Activated naive CD8-positive, alpha-beta T cell treated with anti-CD3 and anti-CD28 coated beads, Interleukin-2, amount 10 ng/mL, durations not matched to agents 7 days and 5 days (primary cell): Measurements from ENCODE around the gene GLIPR1L1. TPM values are rescaled to one million over a fixed set of nuclear protein-coding genes. Genes with fewer than 3 reads are reported as not detected.

Source experiments
- ATAC-seq: fragments of 150-1000 bp; cut with Tn5 transposase; one replicate; pipeline ENCODE4 v1.10.0; 2021; ENCODE audit warnings: low read depth, moderate library complexity
- POLR2A ChIA-PET: fragments of 350-600 bp; sonication (Branson Sonifier 250); formaldehyde crosslinking; loops from one replicate; lab custom pipeline; 2021; ENCODE audit warnings: antibody characterized with exemption; lab: Charles Lee
- DNase-seq: peaks from one replicate; pipeline ENCODE4 v3.0.0; 2021
- H3K27ac Mint-ChIP-seq: one replicate; pipeline ENCODE4 v1.8.0; 2022; ENCODE audit warnings: mild to moderate bottlenecking, mixed read lengths
- H3K27me3 Mint-ChIP-seq: one replicate; pipeline ENCODE4 v1.8.0; 2022; ENCODE audit warnings: mild to moderate bottlenecking, moderate library complexity, mixed read lengths
- H3K36me3 Mint-ChIP-seq: one replicate; pipeline ENCODE4 v1.8.0; 2021; ENCODE audit warnings: mild to moderate bottlenecking, mixed read lengths
- H3K4me1 Mint-ChIP-seq: one replicate; pipeline ENCODE4 v1.8.0; 2021; ENCODE audit warnings: mixed read lengths
- H3K4me3 Mint-ChIP-seq: one replicate; pipeline ENCODE4 v1.8.0; 2022; ENCODE audit warnings: mild to moderate bottlenecking, moderate library complexity, mixed read lengths
- H3K9me3 Mint-ChIP-seq: one replicate; pipeline ENCODE4 v1.8.0; 2021; ENCODE audit warnings: mixed read lengths
- total RNA-seq, 2 experiments: library from RNA; stranded (reverse); gene quantifications; one replicate each; pipeline ENCODE4 v1.2.3, GENCODE V29; 2021

GLIPR1L1 gene
- not detected for total RNA-seq

GRCh38 chr12:75334384-75335030 lies at the start of gene GLIPR1L1:
Gene GLIPR1L1, plus strand, starts transcription at chr12:75334670. Its CDS starts 59 bp downstream, at chr12:75334729.
- DNase-seq (peak; percentile 68), ATAC-seq (peak; percentile 74)
- Mint-ChIP-seq H3K9me3 (no peaks in the 10 kb centered on the region), H3K4me3 (peak within 1 kb of the TSS; percentile 76), H3K4me1 (peaks cover 26% of the 10 kb centered on the region), H3K27ac (no peak within 1 kb of the TSS), H3K27me3 (peaks cover 32% of the 10 kb centered on the region), H3K36me3 (no peaks in the 10 kb centered on the region)
- POLR2A ChIA-PET: interaction anchor here (0.5 kb wide), 1 partner anchor 600 kb away, joined by 3 read pairs; no protein-coding TSS in a partner anchor

- DNase-seq (no peak), ATAC-seq (no peak)
- Mint-ChIP-seq H3K36me3 (no peaks in the 10 kb centered on the region), H3K9me3 (no peaks in the 10 kb centered on the region), H3K27ac (no peak overlapping the region), H3K27me3 (no peaks in the 10 kb centered on the region), H3K4me1 (peaks cover 2% of the 10 kb centered on the region), H3K4me3 (no peak overlapping the region)
- POLR2A ChIA-PET: no interaction called here
These were observed 45.6 kb upstream of the GLIPR1L1 start for GRCh38 chr12:75288860-75289259.

- POLR2A ChIA-PET: no interaction called here
- DNase-seq (no peak), ATAC-seq (no peak)
- H3K36me3 Mint-ChIP-seq: no peaks in the 10 kb centered on the region
- H3K27me3 Mint-ChIP-seq: no peaks in the 10 kb centered on the region
- H3K4me1 Mint-ChIP-seq: peaks cover 2% of the 10 kb centered on the region
- H3K4me3 Mint-ChIP-seq: no peak overlapping the region
- no peaks in the 10 kb centered on the region for H3K9me3 Mint-ChIP-seq
- H3K27ac Mint-ChIP-seq: no peak overlapping the region
These were observed 44.7 kb upstream of the GLIPR1L1 start for GRCh38 chr12:75289753-75290152.

- ATAC-seq (no peak), DNase-seq (no peak)
- POLR2A ChIA-PET: no interaction called here
- Mint-ChIP-seq H3K36me3 (no peaks in the 10 kb centered on the region), H3K4me1 (peaks cover 2% of the 10 kb centered on the region), H3K27ac (no peak overlapping the region), H3K27me3 (no peaks in the 10 kb centered on the region), H3K4me3 (no peak overlapping the region), H3K9me3 (no peaks in the 10 kb centered on the region)
These were observed 43.5 kb upstream of the GLIPR1L1 start for GRCh38 chr12:75291014-75291413.

GRCh38 chr12:75294336-75294735 lies 40.1 kb upstream of the GLIPR1L1 start:
- H3K9me3 Mint-ChIP-seq: no peaks in the 10 kb centered on the region
- POLR2A ChIA-PET: no interaction called here
- H3K36me3 Mint-ChIP-seq: no peaks in the 10 kb centered on the region
- H3K4me3 Mint-ChIP-seq: no peak overlapping the region
- H3K27ac Mint-ChIP-seq: no peak overlapping the region
- H3K4me1 Mint-ChIP-seq: peaks cover 2% of the 10 kb centered on the region
- H3K27me3 Mint-ChIP-seq: no peaks in the 10 kb centered on the region
- DNase-seq: no peak
- no peak for ATAC-seq

- H3K9me3 Mint-ChIP-seq: no peaks in the 10 kb centered on the region
- no peak for ATAC-seq
- no peak overlapping the region for H3K4me3 Mint-ChIP-seq
- H3K27me3 Mint-ChIP-seq: no peaks in the 10 kb centered on the region
- H3K4me1 Mint-ChIP-seq: peaks cover 2% of the 10 kb centered on the region
- POLR2A ChIA-PET: no interaction called here
- no peak for DNase-seq
- H3K27ac Mint-ChIP-seq: no peak overlapping the region
- H3K36me3 Mint-ChIP-seq: no peaks in the 10 kb centered on the region
These were observed 39.7 kb upstream of the GLIPR1L1 start for GRCh38 chr12:75294797-75295196.

- Mint-ChIP-seq H3K27me3 (no peaks in the 10 kb centered on the region), H3K36me3 (no peaks in the 10 kb centered on the region), H3K27ac (no peak overlapping the region), H3K4me3 (no peak overlapping the region), H3K4me1 (no peaks in the 10 kb centered on the region), H3K9me3 (no peaks in the 10 kb centered on the region)
- DNase-seq: no peak
- POLR2A ChIA-PET: no interaction called here
- ATAC-seq: no peak
These were observed 32.2 kb upstream of the GLIPR1L1 start for GRCh38 chr12:75302225-75302624.

GRCh38 chr12:75302781-75303180 lies 31.7 kb upstream of the GLIPR1L1 start:
- no peak overlapping the region for H3K27ac Mint-ChIP-seq
- POLR2A ChIA-PET: no interaction called here
- no peak overlapping the region for H3K4me3 Mint-ChIP-seq
- H3K9me3 Mint-ChIP-seq: no peaks in the 10 kb centered on the region
- ATAC-seq (no peak), DNase-seq (no peak)
- H3K27me3 Mint-ChIP-seq: no peaks in the 10 kb centered on the region
- no peaks in the 10 kb centered on the region for H3K36me3 Mint-ChIP-seq
- H3K4me1 Mint-ChIP-seq: no peaks in the 10 kb centered on the region

GRCh38 chr12:75305412-75306332 lies 28.8 kb upstream of the GLIPR1L1 start:
- H3K27me3 Mint-ChIP-seq: no peaks in the 10 kb centered on the region
- no peaks in the 10 kb centered on the region for H3K36me3 Mint-ChIP-seq
- POLR2A ChIA-PET: no interaction called here
- no peaks in the 10 kb centered on the region for H3K9me3 Mint-ChIP-seq
- no peak overlapping the region for H3K27ac Mint-ChIP-seq
- H3K4me1 Mint-ChIP-seq: no peaks in the 10 kb centered on the region
- H3K4me3 Mint-ChIP-seq: no peak overlapping the region
- DNase-seq (no peak), ATAC-seq (no peak)

GRCh38 chr12:75308279-75308678 lies 26.2 kb upstream of the GLIPR1L1 start:
- no peaks in the 10 kb centered on the region for H3K36me3 Mint-ChIP-seq
- H3K9me3 Mint-ChIP-seq: no peaks in the 10 kb centered on the region
- no peaks in the 10 kb centered on the region for H3K27me3 Mint-ChIP-seq
- DNase-seq (no peak), ATAC-seq (no peak)
- POLR2A ChIA-PET: no interaction called here
- H3K4me3 Mint-ChIP-seq: no peak overlapping the region
- H3K27ac Mint-ChIP-seq: no peak overlapping the region
- no peaks in the 10 kb centered on the region for H3K4me1 Mint-ChIP-seq

GRCh38 chr12:75311369-75311768 lies 23.1 kb upstream of the GLIPR1L1 start:
- no peak for ATAC-seq
- POLR2A ChIA-PET: no interaction called here
- Mint-ChIP-seq H3K36me3 (no peaks in the 10 kb centered on the region), H3K9me3 (no peaks in the 10 kb centered on the region), H3K27me3 (no peaks in the 10 kb centered on the region), H3K4me3 (no peak overlapping the region), H3K4me1 (no peaks in the 10 kb centered on the region), H3K27ac (no peak overlapping the region)
- DNase-seq: no peak

GRCh38 chr12:75315518-75315917 lies 19.0 kb upstream of the GLIPR1L1 start:
- H3K27me3 Mint-ChIP-seq: no peaks in the 10 kb centered on the region
- H3K9me3 Mint-ChIP-seq: no peaks in the 10 kb centered on the region
- H3K4me3 Mint-ChIP-seq: no peak overlapping the region
- no peak for DNase-seq
- POLR2A ChIA-PET: no interaction called here
- H3K36me3 Mint-ChIP-seq: no peaks in the 10 kb centered on the region
- no peak for ATAC-seq
- H3K4me1 Mint-ChIP-seq: no peaks in the 10 kb centered on the region
- no peak overlapping the region for H3K27ac Mint-ChIP-seq

GRCh38 chr12:75317784-75318183 lies 16.7 kb upstream of the GLIPR1L1 start:
- no peaks in the 10 kb centered on the region for H3K4me1 Mint-ChIP-seq
- ATAC-seq (no peak), DNase-seq (no peak)
- H3K4me3 Mint-ChIP-seq: no peak overlapping the region
- H3K36me3 Mint-ChIP-seq: no peaks in the 10 kb centered on the region
- no peaks in the 10 kb centered on the region for H3K9me3 Mint-ChIP-seq
- H3K27ac Mint-ChIP-seq: no peak overlapping the region
- POLR2A ChIA-PET: no interaction called here
- peaks cover 5% of the 10 kb centered on the region for H3K27me3 Mint-ChIP-seq

GRCh38 chr12:75322464-75322863 lies 12.0 kb upstream of the GLIPR1L1 start:
- no peak for DNase-seq
- no peak overlapping the region for H3K27ac Mint-ChIP-seq
- no peak overlapping the region for H3K4me3 Mint-ChIP-seq
- POLR2A ChIA-PET: no interaction called here
- no peaks in the 10 kb centered on the region for H3K36me3 Mint-ChIP-seq
- H3K4me1 Mint-ChIP-seq: no peaks in the 10 kb centered on the region
- peaks cover 8% of the 10 kb centered on the region for H3K27me3 Mint-ChIP-seq
- no peak for ATAC-seq
- H3K9me3 Mint-ChIP-seq: no peaks in the 10 kb centered on the region
